Tongue (tissue), 2 donors: ENCODE results near the gene RNF149. TPM values are rescaled to one million over a fixed set of nuclear protein-coding genes. Genes with fewer than 3 reads are reported as not detected.

ENCODE experiments used
- DNase-seq: peaks from one replicate; pipeline ENCODE4 v3.0.0-alpha.2; 2015
- total RNA-seq: library from RNA; depleted of rRNA; stranded (reverse); fragments of >200 nt; gene quantifications from one replicate; pipeline ENCODE4 v1.2.3, GENCODE V29; 2014

The RNF149 gene
- total RNA-seq, 1 donor from 2014 or later = 64.8 TPM

DNA sequence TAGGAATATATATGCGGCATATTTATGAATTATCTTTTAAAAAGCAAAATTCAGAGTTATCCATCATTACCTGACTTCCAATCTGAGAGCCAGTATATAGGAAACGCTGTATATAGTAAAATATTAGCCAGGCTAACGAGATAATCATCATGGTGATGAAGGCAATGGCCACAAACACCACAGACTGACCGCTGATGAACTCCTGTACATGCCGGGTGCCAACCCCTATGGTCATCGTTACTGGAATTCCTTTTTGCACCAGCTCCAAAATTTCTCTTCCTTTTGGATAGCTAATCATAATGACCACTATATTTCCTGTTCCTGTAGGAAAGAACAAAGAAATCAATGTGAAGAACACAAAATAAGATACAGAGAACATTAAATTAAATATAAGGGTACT lies 13.6 kb downstream of the RNF149 start:
- no peak for DNase-seq

DNA sequence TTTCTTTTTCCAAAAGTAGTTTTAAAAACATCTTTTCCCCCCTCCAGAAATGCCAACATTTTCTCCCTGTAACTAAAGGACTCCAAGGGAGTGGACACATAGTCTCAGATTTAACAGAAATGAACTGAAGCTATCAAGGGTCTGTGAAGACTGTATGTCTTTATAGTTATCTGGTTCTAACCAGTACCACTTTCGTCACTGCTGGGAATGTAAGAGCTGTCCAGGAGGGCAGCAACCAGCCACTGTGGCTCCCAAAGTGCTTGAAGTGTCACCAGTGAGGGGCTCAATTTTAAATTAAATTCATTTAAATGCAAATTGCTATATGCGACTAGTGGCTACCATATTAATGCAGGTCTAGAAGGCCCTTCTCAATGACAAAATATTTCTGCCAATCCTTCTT lies 15.0 kb downstream of the RNF149 start:
- no peak for DNase-seq

DNA sequence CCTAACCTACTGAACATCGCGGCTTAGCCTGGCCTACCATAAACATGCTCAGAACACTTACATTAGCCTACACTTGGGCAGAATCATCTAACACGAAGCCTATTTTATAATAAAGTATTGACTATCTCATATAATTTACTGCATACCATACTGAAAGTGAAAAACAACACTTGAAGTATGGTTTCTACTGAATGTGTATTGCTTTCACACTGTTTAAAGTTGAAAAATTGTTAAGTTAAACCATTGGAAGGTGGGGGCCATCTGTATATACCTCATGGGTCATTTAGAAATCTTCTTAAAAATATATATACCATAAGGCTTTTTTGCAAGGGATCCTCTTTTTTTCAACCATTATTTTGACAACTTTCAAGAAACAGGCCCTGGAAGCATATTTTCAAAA lies 16.5 kb downstream of the RNF149 start:
- DNase-seq = no peak

DNA sequence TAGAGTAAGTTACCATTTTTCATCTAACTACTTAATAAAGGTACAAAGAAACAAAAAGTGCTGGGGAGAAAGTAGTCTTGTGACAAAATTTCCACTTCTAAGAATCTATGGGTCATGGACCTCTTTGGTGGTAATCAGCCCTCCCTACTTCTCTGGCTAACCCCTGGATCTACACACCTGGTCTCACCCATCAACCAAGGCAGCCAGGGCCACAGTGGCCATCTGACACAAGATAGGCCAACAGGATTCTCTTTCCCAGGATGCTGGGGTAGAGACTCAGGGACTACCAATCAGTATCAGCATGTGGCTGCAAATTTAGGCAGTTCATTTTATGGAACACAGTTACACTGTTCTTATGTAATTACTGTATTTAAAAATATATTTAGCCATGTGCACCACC lies 17.8 kb downstream of the RNF149 start:
- DNase-seq = no peak

DNA sequence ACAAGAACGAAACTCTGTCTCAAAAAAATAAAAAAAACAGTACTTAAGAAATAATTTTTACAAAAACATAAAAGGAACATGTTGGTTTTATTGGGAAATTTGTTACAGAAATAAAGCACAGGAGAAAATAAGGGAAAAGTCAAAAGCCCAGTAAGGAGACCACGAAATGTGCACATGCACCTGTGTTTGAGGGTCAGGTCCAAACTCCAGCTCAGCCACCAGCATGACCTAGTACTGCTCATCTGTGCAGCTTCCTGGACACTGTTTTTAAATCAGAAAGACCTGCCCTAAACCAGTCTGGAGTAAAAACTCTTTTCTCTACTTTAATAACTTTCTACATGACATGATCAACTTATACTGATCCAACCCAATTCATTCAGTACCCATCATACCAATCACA lies 21.2 kb downstream of the RNF149 start:
- DNase-seq = no peak

DNA sequence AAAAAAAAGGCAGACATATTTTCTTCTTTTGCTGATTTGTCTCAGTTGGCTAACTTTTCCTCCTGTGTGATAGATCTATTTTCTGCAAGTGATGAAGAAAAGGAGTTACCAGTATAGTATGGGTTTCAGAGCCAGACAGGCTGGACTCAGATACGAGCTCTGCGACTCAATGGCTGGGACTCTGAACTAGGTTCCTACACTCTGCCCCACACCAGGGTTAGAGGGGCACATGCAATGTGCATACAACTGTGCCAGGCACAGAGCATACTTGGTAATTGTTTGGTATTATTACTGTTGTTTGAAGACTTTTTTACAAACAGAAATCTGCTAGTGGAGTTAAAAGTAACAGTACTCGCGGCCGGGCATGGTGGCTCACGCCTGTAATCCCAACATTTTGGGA lies 21.8 kb downstream of the RNF149 start:
- no peak for DNase-seq

DNA sequence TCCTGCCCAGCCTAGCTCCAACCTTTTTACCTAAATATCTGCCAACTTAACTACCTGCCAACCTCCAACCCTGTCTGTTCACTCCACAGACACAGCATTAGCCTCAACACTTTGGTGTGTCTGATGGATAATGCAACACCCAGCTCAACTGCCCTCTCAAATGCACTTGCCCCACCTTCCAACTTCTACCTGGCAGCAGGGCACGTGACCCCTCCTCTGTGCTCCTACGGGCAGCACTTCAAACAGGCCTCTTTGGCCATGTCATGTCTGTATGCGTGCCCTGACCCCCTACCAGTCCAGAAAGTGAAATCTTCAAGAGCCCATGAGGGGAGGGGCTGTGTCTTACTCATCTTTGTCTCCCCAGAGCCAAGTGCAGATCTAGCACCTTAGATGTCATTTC lies 25.5 kb downstream of the RNF149 start:
- DNase-seq = no peak

DNA sequence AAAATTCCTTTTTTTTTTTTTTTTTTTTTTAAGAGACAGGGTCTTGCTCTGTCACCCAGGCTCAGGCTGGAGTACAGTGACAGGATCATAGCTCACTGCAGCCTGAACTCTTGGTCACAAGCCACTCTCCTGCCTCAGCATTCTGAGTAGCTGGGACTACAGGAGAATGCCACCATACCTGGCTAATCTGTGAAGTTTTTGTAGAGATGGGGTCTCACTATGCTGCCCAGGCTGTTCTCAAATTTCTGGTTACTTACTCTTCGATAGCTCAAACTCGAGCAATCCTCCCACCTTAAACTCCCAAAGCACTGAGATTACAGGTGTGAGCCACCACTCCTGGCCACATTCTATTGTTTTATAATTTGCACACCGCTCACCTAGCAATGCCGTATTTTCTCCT lies 27.0 kb downstream of the RNF149 start:
- DNase-seq = no peak

DNA sequence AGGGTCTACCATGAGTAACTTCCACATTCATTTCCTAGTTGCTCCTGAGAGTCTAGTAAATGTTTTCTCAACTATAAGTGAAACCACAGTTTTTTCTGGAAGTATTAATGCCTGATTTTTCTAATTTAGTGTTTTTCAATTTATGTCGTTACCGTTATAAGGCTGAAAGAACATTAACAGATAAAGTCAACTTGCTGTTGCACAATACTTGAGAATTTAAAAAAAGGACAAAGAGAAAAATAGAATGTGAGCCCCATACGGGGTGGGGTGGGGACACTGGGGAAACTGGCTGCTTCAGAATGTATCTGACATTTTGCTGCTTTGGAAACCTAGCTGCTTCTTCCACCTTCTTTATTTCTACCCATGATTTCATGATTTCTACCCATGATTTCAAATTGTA lies 29.6 kb downstream of the RNF149 start:
- no peak for DNase-seq

DNA sequence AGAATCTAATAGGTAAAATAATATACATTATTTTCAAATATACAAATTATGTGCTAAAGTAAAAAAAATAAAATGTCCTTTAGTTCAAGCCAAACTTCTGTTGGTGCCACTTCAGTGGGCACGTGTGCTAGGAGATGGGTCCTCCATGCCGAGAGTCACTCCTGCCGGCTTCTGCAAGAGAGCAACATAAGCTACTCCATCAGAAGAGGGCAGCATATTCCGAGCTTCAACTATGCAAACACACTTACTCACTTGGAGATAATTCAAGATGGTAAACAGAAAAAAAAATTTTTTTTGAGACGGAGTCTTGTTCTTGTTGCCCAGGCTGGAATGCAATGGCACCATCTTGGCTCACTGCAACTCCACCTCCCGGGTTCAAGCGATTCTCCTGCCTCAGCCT lies 31.4 kb downstream of the RNF149 start:
- no peak for DNase-seq

DNA sequence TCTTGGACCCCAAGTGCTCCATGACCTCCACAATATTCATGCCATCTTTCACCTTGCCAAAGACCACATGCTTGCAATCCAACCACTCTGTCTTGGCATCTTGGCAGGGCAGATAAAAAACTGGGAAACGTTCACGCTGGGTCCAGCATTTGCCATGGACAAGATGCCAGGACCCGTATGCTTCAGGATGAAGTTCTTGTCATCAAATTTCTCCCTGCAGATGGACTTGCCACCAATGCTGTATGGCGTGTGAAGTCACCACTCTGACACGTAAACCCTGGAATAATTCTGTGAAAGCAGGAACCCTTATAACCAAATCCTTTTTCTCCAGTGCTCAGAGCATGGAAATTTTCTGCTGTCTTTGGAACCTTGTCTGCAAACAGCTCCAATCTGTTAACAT lies 34.4 kb downstream of the RNF149 start:
- DNase-seq = no peak

DNA sequence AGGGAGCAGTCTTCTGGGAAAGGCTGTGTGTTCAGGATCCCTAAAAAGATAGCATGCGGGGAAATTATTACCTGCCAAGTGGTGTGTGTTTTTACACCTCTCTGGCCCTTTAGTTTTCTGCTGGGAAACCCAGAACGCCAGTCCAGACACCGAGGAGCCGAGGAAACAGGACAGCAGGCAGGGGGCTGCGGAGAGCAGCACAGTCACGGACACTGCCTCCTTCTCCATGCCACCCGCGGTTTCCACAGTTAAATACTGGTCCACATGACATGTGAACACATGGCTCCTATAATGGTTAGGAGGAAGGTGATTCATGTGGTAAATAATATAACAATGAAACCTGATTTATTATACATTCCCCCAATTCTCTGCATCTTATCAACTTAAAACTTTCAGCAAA lies 35.4 kb downstream of the RNF149 start:
- no peak for DNase-seq

DNA sequence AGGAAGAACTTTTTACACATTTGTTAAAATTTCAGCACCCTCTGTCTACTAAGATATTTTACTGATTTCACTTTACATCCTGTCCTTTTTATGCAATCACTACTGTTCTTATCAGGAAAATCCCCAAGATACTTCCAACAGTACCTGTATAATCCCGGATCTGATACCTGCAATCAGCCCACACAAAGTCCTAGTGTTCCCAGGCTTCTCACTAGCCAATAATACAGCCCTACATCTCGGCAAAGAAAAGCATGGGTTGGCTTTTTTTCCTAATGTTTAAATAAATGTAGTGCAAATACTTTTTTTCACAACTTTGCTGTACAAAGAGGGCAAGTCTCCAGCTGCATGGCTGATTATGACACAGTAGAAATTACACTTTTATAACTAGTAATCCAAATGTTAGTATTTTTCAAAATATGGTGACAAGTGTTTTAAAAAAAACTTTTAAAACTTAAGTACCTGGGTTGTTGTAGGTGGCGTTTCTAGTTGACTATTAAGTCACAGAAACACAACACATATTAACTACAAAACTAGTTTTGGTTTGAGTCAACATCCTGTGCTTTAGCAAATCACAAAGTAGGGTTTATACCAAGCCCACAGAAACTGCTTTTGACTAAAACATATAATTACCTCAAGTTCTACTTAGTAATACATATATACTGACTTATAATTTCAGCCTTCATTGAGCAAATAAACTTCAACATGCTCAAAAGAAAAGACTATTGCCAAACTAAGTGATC lies 36.3 kb downstream of the RNF149 start:
- no peak for DNase-seq

DNA sequence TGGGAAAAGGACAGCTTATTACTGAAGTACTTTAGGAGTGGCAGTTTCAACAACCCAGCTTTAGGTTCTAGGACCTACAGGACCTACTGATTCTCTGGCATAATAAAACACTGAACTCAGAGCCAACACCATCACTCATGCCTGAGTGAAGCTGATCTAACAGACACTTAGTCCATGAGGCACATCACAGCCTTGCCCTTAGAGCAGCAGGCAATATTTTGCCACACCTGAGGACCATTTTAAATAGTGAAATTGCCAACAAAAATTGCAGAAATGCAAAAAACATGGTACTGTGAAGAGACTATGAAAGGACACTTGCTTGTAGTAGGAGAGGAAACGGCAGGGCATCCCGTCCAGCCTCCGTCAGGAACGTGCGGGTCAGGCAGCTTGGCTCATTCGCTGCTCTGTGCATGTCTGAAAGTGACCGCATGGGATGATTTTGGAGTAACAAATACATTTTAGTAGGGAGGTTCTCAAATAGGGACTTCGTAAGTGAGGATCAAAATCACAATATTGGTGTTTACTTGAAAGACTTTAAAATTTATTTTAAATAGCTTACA lies 37.7 kb downstream of the RNF149 start:
- DNase-seq = no peak

DNA sequence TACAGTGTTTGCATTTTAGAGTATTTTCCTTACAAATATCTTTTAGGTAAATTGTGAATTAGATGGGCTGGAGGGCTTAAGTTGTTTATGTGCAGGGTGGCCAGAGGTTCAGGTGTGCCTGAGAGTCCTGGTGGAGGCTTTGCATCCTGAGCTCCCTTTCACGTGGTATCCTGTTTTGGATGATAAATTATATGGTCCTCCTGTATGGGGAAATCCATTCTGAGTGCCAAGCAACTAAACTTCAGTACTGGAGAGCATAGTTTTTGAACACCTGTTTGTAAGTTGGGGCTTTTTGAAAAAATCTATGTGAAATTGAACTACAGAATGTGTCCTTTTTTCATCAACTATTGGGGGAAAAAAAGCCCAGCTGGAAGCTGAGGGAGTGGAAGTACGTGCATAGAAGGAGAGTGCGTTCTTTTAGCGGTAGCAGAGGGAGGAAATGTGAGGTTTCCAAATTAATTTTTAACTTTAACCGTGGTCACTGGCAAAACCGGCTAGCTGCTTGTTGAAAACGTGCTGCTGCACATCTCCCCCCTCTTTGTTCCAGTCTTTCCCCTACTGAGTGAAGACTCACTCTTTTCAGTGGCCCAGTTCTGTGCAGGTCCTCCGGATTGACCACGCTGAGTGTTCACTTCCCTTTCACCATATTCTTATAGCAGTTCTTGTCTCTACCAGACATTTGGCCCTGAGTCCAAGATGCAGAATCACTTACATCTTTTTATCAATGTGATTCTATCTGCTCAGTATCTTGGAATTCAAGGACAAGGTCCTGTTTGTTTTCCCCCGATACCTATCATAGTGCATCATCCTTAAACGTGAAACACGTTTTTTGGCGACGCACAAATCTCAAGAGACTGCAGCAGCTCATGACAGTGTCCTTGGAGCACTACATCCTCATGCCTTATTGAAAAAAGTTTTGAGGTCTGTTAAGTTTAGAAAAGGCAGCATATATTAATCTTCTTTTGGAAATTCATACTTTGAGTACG lies 40.5 kb downstream of the RNF149 start:
- DNase-seq = no peak

DNA sequence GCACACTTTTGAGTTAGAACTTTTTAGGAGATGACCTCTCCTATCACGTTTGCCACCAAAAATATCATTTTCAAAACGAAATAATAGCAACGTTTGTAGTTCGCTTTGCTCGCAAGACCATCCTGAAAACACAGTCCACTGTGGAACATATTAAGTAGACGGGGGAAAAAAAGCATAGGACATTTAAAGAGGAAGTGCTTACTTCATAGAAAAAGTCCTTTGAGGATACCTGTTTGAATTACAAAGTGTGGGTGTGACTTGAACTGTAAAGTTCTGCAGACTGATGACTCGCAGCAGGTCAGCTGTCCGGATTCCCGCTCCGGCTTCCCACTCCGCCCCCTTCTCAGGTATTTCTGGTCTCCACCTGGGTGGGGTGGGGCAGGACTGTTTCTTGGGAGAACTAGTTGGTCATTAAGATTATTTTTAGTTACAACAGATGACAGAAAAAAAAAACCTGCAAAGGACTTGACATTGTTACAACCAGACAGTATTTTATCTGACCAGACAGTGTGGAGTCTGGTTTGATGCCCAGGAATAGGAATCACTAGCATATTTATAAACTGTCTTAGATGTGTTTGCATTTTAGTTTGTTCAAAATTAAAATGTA lies 42.5 kb downstream of the RNF149 start:
- DNase-seq = no peak

DNA sequence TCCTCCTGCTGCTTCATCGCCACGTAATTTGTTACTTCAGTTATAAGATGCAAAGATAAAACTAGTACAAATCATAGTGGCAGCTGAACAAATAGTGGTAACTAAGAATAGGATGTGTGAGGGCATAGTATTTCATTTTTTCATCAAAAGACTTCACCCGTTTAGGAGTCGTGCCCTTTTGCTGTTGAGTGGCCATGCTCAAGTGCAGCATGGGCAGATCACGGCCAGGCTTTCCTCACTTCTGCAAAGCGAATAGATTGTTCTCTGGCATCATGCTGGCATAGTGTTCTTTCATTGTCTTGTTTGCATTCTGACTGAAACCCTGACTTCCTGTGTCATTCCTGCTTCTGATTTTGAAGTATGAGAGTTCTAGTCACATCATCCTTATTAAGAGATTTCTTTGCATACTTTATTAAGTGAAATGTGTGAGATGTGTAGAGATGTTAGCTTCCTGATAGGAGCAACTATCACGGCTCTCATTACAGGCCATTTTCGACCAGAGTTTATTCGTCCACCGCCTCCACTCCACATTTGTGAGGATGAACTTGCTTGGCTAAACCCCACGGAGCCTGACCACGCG lies 44.1 kb downstream of the RNF149 start:
- no peak for DNase-seq

DNA sequence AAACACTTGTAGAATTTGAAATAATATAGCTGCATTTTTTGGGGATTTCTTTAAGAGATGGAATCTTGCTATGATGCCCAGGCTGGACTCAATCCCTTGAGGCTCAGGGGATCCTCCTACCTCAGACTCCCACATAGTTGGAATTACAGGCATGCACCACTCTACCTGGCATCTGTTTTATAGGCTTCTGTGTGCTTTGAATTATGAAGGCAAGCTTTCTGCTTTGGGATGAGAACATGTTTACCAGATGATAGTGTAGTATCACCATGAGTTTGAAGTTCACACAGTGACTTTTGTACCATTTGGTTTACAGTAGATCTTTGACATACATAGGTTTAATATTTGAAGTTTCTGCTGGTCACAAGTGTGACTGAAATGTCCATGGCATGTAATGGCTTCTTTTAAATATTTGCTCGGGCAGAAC lies 45.1 kb downstream of the RNF149 start:
- DNase-seq = no peak

DNA sequence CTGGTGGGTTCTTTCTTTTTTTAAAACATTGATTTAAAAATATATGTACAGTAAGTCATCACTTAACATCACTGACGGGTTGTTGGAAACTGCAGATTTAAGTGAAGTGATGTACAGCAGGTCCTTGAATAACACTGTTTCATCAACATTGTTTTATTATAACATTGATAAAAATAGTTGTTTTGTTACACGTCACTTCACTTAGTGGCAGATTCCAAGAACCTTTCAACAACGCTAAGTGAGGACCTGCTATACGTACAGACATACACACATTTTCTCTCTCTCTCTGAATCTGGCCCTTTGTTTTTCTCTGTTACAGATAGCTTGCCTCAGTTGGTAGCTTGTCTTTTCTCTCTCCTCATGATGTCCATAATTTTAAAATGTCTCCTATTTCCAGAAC lies 46.4 kb downstream of the RNF149 start:
- no peak for DNase-seq

DNA sequence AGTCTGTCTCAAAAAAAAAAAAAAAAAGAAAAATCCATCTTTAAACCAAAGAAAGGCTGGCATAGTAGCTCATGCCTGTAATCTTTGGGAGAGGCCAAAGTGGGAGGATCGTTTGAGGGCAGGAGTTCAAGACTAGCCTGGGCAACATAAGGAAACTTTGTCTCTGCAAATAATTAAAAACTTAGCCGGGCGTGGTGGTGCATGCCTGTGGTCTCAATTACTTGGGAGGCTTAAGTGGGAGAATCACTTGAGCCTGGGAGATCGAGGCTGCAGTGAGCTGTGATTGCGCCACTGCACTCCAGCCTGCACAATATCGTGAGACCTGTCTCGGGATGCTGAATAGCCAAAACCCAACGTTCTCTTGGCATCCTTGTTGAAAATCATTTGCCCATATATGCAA lies 49.7 kb downstream of the RNF149 start:
- no peak for DNase-seq

DNA sequence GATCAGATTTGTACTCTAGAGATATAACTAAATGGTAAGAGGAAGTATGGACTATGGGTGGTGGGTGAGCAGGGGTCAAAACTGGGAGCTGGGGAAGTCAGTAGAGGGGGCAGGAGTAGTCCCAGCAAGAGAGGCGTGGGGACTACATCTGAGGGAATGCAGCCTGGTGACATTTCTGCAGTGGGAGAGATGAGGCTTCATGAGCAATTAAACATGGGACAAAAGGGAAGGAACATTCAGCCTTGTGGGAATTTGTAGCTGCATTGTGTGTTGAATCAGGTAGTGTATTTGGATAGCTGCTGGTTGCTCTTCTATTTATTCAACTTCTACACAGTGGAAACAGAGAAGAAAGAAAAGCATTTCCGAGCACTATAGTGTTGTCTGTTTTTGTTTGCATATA lies 52.2 kb downstream of the RNF149 start:
- DNase-seq = no peak

DNA sequence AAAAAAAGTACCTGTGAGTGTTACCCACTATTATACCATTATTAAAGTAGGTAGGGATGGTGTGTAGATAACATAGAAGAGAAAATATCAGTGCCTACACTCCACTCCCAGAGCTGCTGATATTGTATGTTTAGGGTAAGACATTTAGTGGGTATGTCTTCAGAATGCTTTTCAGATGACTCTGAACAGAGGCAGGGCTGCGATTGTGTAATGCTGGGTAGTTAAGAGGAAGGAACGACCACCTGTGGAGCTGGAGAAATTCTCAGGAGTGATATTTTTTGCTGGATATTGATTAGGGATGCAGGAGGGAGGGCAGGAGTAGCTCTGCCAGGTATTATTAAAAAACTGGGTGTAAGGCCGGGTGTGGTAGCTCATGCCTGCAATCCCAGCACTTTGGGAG lies 53.0 kb downstream of the RNF149 start:
- DNase-seq = no peak
